Kidney (tissue), 14 donors: ENCODE measurements around the gene DISC1. TPM values are rescaled to one million over a fixed set of nuclear protein-coding genes. Genes with fewer than 3 reads are reported as not detected.
A peak's percentile ranks its signal among the peaks of the same experiment; 100 is the strongest.

ENCODE experiments used
- DNase-seq, 5 donors: peaks; one replicate each; pipeline ENCODE4 v3.0.0-alpha.2; 2013 to 2020
- FAIRE-seq: peaks from 2 replicates; lab custom pipeline; 2012; peaks lifted over from hg19 to GRCh38; lab: Jason Lieb, UNC
- H3K27ac ChIP-seq, 2 donors: one replicate each; pipeline ENCODE4 v1.7.0; 2013; ENCODE audit warnings: low read depth in 2 of 2, low read length in 2 of 2, inconsistent platforms in 1 of 2
- H3K27me3 ChIP-seq: one replicate; pipeline ENCODE4 v1.7.1; 2013; ENCODE audit warnings: low read length, inconsistent platforms; ENCODE audit not compliant: control insufficient read depth, insufficient read depth
- H3K36me3 ChIP-seq, 3 donors: one replicate each; pipeline versions ENCODE4 v1.7.0 to v1.7.1; 2013; ENCODE audit warnings: low read length in 3 of 3, control low read depth in 1 of 3, inconsistent platforms in 1 of 3; ENCODE audit not compliant: insufficient read depth in 3 of 3, control insufficient read depth in 2 of 3
- H3K4me1 ChIP-seq, 3 donors: one replicate each; pipeline versions ENCODE4 v1.7.0 to v1.7.1; 2013; ENCODE audit warnings: low read length in 3 of 3, inconsistent platforms in 1 of 3, low read depth in 1 of 3; ENCODE audit not compliant: control insufficient read depth in 2 of 3, insufficient read depth in 2 of 3
- H3K4me3 ChIP-seq, 3 donors: one replicate each; pipeline versions ENCODE4 v1.7.0 to v1.8.1; 2013; ENCODE audit warnings: low read length in 3 of 3, control low read depth in 1 of 3, inconsistent platforms in 1 of 3
- H3K9ac ChIP-seq, 3 donors: one replicate each; pipeline versions ENCODE4 v1.7.0 to v1.7.1; 2013; ENCODE audit warnings: low read length in 3 of 3, control low read depth in 1 of 3, inconsistent platforms in 1 of 3
- H3K9me3 ChIP-seq, 3 donors: one replicate each; pipeline versions ENCODE4 v1.7.0 to v1.7.1; 2013; ENCODE audit warnings: low read length in 3 of 3, control low read depth in 1 of 3, inconsistent platforms in 1 of 3; ENCODE audit not compliant: control insufficient read depth in 2 of 3, insufficient read depth in 1 of 3
- intact Hi-C: fragments of 100-400 bp; cut with DNase I; formaldehyde crosslinking; loops from one replicate; pipeline ENCODE4 v1.11.1; 2022
- polyA plus RNA-seq: library from polyadenylated mRNA; stranded (reverse); fragments of 350-450 nt; fragmentation: Illumina TruSeq; extraction: RNeasy Lipid Tissue Mini Kit (QIAGEN cat#74804); gene quantifications from one replicate; pipeline ENCODE4 v1.2.3, GENCODE V29; 2014; ENCODE audit warnings: low read depth, low replicate concordance; ENCODE audit not compliant: insufficient read depth
- total RNA-seq: library from RNA; stranded (reverse); fragmentation: NEBNext Ultra II Directional; extraction: Animal tissue kit (Norgen Biotek cat#: 25700); gene quantifications from one replicate; pipeline ENCODE4 v1.2.1, GENCODE V29; 2021
- TF ChIP-seq, protein P1 (sequence below): IDR thresholded peaks from 3 replicates; pipeline ENCODE4 v1.5.1; 2012; ENCODE audit warnings: mild to moderate bottlenecking, moderate library complexity, borderline replicate concordance; ENCODE audit not compliant: insufficient read depth; ENCODE audit errors: extremely low read depth
- donor health status: control.
- donor health status: control.
- donor health status: control.
- donor health status: control.
- donor health status: control.
- donor health status: DM: yes; HTN: yes; CAD: no.
- donor health status: Normal renal cell carcinoma (clear cell type).

DISC1 gene
- total and polyA plus RNA-seq, 2 donors from 2014 or later = 0.80 to 15.9 TPM

DNA sequence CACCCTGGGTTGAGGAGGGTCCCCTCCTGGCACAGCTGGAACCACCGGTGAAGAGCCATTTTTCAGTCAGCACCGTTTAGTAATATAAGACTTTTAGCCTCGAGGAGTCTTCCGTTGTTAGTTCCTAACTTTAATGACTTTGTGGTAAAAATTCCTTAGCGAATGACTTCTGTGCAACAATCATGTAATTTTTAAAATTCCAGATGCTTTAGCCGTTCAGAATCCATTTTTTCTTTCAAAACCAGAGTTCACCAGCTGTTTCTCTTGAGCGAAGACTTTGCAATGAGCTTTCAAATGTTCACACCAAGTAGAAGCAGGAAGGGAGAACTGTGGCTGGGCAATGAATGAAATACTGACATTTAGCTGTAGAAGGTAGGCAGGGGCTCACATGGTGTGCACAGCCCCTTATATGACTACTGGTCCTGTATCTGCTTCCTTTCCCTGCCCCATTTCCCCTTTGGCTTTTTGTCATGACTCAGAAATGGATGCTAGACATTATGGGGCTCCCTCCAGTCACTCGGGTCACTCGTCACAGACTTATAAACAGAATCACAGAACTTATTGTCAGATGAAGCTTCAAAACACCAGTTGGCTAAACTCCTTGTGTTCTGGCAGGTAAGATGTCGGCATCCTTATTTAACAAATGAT is 4.1 kb downstream of the DISC1 start:
- FAIRE-seq = no peak
- TF ChIP-seq, protein P1, sequence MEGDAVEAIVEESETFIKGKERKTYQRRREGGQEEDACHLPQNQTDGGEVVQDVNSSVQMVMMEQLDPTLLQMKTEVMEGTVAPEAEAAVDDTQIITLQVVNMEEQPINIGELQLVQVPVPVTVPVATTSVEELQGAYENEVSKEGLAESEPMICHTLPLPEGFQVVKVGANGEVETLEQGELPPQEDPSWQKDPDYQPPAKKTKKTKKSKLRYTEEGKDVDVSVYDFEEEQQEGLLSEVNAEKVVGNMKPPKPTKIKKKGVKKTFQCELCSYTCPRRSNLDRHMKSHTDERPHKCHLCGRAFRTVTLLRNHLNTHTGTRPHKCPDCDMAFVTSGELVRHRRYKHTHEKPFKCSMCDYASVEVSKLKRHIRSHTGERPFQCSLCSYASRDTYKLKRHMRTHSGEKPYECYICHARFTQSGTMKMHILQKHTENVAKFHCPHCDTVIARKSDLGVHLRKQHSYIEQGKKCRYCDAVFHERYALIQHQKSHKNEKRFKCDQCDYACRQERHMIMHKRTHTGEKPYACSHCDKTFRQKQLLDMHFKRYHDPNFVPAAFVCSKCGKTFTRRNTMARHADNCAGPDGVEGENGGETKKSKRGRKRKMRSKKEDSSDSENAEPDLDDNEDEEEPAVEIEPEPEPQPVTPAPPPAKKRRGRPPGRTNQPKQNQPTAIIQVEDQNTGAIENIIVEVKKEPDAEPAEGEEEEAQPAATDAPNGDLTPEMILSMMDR = no peak
- no peak overlapping the region for H3K4me3 ChIP-seq

DNA sequence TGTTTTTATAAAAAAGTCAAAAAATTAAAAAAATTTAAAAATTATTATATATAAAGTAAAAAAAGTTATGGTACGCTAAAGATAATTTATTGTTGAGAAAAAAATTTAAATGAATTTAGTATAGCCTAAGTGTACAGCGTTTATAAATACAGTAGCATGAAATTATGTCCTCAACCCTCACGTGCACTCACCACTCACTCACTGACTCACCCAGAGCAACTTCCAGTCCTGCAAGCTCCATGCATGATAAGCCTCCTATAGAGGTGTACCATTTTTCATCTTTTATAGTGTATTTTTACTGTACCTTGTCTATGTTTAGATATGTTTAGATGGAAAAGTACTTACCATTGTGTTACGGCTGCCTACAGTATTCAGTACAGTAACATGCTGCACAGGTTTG is 5.1 kb downstream of the DISC1 start:
- DNase-seq = no peak
- no peak for FAIRE-seq
- H3K36me3 ChIP-seq = no peaks in the 10 kb centered on the region
- no peak overlapping the region for H3K27ac ChIP-seq
- no peaks in the 10 kb centered on the region for H3K27me3 ChIP-seq
- intact Hi-C loops = no loop called here
- no peak overlapping the region for H3K4me3 ChIP-seq
- TF ChIP-seq, protein P1 = no peak
- peaks cover 0 to 3% (median 0%) of the 10 kb centered on the region in 3 donors for H3K4me1 ChIP-seq
- H3K9me3 ChIP-seq = no peaks in the 10 kb centered on the region
- no peak overlapping the region for H3K9ac ChIP-seq

More for the DNA sequence above, 4.1 kb downstream of the DISC1 start:
- no peaks in the 10 kb centered on the region for H3K36me3 ChIP-seq
- no peak overlapping the region for H3K27ac ChIP-seq
- no peak overlapping the region for H3K9ac ChIP-seq
- intact Hi-C loops = no loop called here
- H3K4me1 ChIP-seq = peaks cover 3 to 7% (median 4%) of the 10 kb centered on the region in 3 donors
- H3K9me3 ChIP-seq = no peaks in the 10 kb centered on the region
- H3K27me3 ChIP-seq = no peaks in the 10 kb centered on the region
- DNase-seq = peak in 1 of 5 donors; percentile 54

DNA sequence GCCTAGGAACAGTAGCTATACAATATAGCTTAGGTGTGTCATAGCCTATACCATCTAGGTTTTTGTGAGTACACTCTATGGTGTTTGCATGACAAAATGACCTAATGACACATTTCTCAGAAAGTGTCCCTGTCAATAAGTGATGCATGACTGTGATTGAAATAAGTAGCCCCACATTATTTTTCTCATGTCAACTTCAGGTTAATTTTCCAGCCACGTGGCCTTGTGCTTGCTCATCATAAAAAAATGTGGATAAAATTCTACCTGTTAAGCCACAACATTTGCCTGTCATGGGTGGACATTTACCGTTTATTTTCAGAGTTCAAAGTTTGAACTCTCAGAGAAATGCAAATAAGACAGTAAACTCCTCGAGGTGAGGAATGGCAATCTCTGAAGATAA is 5.5 kb downstream of the DISC1 start:
- no peak for FAIRE-seq

More for the DNA sequence above, 5.5 kb downstream of the DISC1 start:
- H3K36me3 ChIP-seq = no peaks in the 10 kb centered on the region
- TF ChIP-seq, protein P1 = no peak
- intact Hi-C loops = no loop called here
- peaks cover 0 to 3% (median 0%) of the 10 kb centered on the region in 3 donors for H3K4me1 ChIP-seq
- no peak overlapping the region for H3K9ac ChIP-seq
- no peaks in the 10 kb centered on the region for H3K9me3 ChIP-seq
- DNase-seq = no peak
- H3K27ac ChIP-seq = no peak overlapping the region
- H3K27me3 ChIP-seq = no peaks in the 10 kb centered on the region
- H3K4me3 ChIP-seq = no peak overlapping the region
